Stimulated activated CD8-positive, alpha-beta memory T cell treated with anti-CD3 and anti-CD28 coated beads, Interleukin-15, amount 100 ng/mL, for 24 hours (primary cell): ENCODE data around the gene TSPAN31.

ENCODE experiments used
- DNase-seq: peaks from one replicate; pipeline ENCODE4 v3.0.0-alpha.2; 2020; ENCODE audit warnings: low read depth

TSPAN31 gene

DNA sequence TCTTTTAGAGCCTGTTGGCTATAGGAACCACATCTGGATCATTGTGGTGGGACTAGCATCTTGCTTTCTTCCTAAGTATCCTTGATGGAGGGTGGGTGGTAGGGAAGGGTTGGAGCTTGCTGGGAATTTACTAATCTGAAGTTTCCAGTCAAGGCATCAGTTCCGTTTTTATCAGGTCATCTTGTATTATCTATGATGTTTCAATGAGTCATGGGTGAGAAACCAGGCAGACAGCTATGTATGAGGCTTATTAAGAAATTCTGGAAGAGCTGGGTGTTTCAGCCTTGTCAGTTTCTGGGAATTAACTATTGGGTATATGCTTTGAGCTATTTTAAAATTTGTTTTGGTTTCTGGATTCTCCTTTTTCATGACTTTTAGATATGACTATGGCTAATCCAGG is 49.1 kb downstream of the TSPAN31 start:
- DNase-seq: no peak

DNA sequence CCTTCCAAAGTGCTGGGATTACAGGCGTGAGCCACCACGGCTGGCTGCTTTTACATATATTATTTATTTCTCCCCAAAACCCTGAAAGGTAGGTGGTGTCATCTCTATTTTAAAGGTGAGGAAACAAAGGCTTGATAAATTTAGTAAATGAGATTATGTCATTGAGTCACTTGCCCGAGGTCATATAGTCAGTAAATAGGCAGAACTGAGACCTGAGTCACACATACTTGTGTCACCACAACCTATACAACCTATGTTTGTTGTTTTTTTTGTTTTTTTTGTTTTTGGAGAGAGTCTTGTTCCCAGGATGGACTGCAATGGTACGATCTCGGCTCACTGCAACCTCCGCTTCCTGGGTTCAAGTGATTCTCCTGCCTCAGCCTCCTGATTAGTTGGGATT is 50.5 kb downstream of the TSPAN31 start:
- DNase-seq: no peak

DNA sequence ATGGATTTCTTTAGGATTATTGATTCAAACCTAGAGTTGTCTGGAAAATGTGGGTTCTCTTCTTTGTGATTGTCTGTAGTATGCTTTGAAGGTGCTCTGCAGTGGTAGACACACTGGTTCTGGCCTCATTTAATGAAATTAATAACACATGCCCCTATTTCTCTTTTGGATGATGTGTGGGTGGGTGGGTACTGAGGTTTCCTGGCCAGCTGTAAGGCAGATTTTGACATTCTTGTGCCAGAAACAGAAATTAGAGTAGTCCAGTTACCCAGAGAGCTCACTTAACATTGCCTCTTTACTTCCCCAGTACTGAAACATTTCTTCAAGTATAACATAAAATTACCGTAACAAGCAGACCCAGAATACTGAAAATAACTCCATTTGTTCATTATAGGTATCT is 52.2 kb downstream of the TSPAN31 start:
- no peak for DNase-seq

DNA sequence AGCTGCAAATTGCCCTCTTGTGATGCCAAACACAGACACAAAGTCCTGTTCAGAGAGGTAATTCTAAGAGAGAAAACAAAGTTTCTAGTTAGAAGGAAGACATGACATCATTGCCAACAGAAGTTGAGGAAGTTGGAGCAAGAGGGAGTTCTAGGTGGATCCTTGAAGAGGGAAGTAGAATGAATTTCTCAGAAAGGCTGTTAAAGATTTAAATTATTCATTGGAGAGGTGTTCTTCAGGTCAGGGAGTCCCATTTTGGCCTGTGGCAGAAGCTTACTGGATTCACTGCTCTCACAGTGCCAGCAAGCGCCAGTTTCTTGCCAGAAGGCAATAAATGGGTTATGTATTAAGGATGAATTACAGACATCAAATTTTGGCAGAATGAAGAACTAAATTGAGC is 53.1 kb downstream of the TSPAN31 start:
- no peak for DNase-seq
